Cardiac muscle cell (in vitro differentiated cells and primary cell): ENCODE data around the gene PLCL2. TPM values are rescaled to one million over a fixed set of nuclear protein-coding genes. Genes with fewer than 3 reads are reported as not detected.

Experiments
- DNase-seq, 2 donors: peaks; one replicate each; pipeline versions ENCODE4 v3.0.0 to v3.0.0-alpha.2; 2010 to 2017; ENCODE audit warnings: low read depth in 1 of 2, low spot score in 1 of 2
- H3K27ac ChIP-seq: fragments of 200-600 bp; sonication (generic); 2 replicates; pipeline ENCODE4 v1.5.1; 2016
- H3K27me3 ChIP-seq: fragments of 200-600 bp; sonication (generic); 2 replicates; pipeline ENCODE4 v1.6.0; 2016; ENCODE audit warnings: control low read depth
- H3K36me3 ChIP-seq: fragments of 200-600 bp; sonication (generic); 2 replicates; pipeline ENCODE4 v1.5.1; 2016; ENCODE audit warnings: control low read depth
- H3K4me1 ChIP-seq: fragments of 200-600 bp; sonication (generic); 2 replicates; pipeline ENCODE4 v1.8.1; 2017; ENCODE audit warnings: low read depth, mild to moderate bottlenecking, mixed run types
- H3K4me3 ChIP-seq: fragments of 200-600 bp; sonication (generic); 2 replicates; pipeline ENCODE4 v1.5.1; 2016; ENCODE audit warnings: mild to moderate bottlenecking
- H3K9me3 ChIP-seq: fragments of 200-600 bp; sonication (generic); 2 replicates; pipeline ENCODE4 v1.5.1; 2017; ENCODE audit warnings: low read depth, mild to moderate bottlenecking, control low read depth
- polyA plus RNA-seq: library from polyadenylated mRNA; unstranded; fragments of >200 nt; fragmentation: Nextera tagmentation; extraction: Ambion mirVana; gene quantifications from 2 replicates; pipeline ENCODE4 v1.2.1, GENCODE V29; 2016
- total RNA-seq: library from RNA; depleted of rRNA; stranded (reverse); fragments of >200 nt; gene quantifications from 2 replicates; pipeline ENCODE4 v1.2.3, GENCODE V29; 2016
- TF ChIP-seq, protein P1 (sequence below): IDR thresholded peaks from 2 replicates; pipeline ENCODE4 v1.5.1; 2012; ENCODE audit warnings: low read depth, mild to moderate bottlenecking, low read length

The PLCL2 gene
- total and polyA plus RNA-seq, 2 experiments from 2014 or later, result 17.3 to 49.1 TPM

- TF ChIP-seq, protein P1, sequence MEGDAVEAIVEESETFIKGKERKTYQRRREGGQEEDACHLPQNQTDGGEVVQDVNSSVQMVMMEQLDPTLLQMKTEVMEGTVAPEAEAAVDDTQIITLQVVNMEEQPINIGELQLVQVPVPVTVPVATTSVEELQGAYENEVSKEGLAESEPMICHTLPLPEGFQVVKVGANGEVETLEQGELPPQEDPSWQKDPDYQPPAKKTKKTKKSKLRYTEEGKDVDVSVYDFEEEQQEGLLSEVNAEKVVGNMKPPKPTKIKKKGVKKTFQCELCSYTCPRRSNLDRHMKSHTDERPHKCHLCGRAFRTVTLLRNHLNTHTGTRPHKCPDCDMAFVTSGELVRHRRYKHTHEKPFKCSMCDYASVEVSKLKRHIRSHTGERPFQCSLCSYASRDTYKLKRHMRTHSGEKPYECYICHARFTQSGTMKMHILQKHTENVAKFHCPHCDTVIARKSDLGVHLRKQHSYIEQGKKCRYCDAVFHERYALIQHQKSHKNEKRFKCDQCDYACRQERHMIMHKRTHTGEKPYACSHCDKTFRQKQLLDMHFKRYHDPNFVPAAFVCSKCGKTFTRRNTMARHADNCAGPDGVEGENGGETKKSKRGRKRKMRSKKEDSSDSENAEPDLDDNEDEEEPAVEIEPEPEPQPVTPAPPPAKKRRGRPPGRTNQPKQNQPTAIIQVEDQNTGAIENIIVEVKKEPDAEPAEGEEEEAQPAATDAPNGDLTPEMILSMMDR, result no peak
- peaks cover 7% of the 10 kb centered on the region for H3K4me1 ChIP-seq
- H3K9me3 ChIP-seq, result no peaks in the 10 kb centered on the region
- no peak overlapping the region for H3K4me3 ChIP-seq
- no peaks in the 10 kb centered on the region for H3K36me3 ChIP-seq
- H3K27me3 ChIP-seq, result no peaks in the 10 kb centered on the region
- no peak for DNase-seq
- H3K27ac ChIP-seq, result no peak overlapping the region
Observed at GRCh38 chr3:16923112-16923511, 38.4 kb downstream of the PLCL2 start.

DNA sequence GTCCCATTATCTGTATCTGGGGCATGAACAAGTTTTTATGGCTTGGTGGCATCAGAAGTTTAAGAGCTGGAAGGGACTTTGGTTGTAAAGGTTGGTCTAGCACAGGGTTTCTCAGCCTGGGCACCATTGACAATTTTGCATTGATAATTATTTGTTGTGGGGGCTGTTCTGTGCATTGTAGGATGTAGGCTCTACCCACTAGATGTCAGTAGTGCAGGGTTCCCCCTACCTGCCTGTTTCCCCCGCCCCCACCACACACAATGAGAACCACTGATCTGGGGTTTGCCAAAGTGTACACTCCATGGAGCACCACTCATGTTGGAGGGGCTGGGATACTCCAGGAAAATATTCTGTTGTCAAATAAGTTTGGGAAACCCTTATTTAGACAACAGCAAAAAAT lies 42.7 kb downstream of the PLCL2 start:
- DNase-seq, result no peak
- H3K36me3 ChIP-seq, result no peaks in the 10 kb centered on the region
- TF ChIP-seq, protein P1, result no peak
- H3K27ac ChIP-seq, result no peak overlapping the region
- no peak overlapping the region for H3K4me3 ChIP-seq
- H3K9me3 ChIP-seq, result no peaks in the 10 kb centered on the region
- no peaks in the 10 kb centered on the region for H3K4me1 ChIP-seq
- no peaks in the 10 kb centered on the region for H3K27me3 ChIP-seq

GRCh38 chr3:16928386-16929132 lies 43.8 kb downstream of the PLCL2 start:
- no peak overlapping the region for H3K27ac ChIP-seq
- H3K9me3 ChIP-seq, result no peaks in the 10 kb centered on the region
- no peaks in the 10 kb centered on the region for H3K36me3 ChIP-seq
- H3K4me3 ChIP-seq, result no peak overlapping the region
- no peaks in the 10 kb centered on the region for H3K27me3 ChIP-seq
- DNase-seq, result no peak
- TF ChIP-seq, protein P1, result no peak
- no peaks in the 10 kb centered on the region for H3K4me1 ChIP-seq

DNA sequence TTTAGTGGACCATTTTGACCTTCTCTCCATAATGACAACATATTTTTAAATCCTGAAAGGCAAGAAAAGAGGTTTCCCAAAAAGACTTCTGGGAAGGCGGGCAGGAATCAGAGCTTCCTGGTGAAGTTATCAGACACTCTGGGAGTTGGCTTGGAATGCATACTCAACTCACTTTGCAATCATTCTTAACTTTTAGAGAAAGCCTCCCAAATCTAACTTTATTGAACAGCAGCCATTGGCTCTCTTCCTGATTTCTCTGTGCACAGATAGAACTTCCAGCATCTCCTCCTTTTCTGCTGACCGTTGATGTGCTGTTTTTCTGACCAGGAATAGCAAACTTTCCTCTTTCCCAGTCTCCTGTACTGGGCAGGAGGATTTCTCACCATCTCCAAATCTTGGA lies 44.6 kb downstream of the PLCL2 start:
- no peaks in the 10 kb centered on the region for H3K4me1 ChIP-seq
- no peaks in the 10 kb centered on the region for H3K27me3 ChIP-seq
- TF ChIP-seq, protein P1, result no peak
- DNase-seq, result no peak
- no peaks in the 10 kb centered on the region for H3K9me3 ChIP-seq
- no peak overlapping the region for H3K27ac ChIP-seq
- H3K36me3 ChIP-seq, result no peaks in the 10 kb centered on the region
- H3K4me3 ChIP-seq, result no peak overlapping the region

- Histone ChIP-seq H3K36me3 (no peaks in the 10 kb centered on the region), H3K4me1 (peaks cover 9% of the 10 kb centered on the region), H3K27ac (no peak overlapping the region), H3K27me3 (no peaks in the 10 kb centered on the region), H3K9me3 (no peaks in the 10 kb centered on the region), H3K4me3 (no peak overlapping the region)
- DNase-seq, result no peak
- TF ChIP-seq, protein P1, result no peak
Observed at GRCh38 chr3:16932877-16933276, 48.1 kb downstream of the PLCL2 start.

DNA sequence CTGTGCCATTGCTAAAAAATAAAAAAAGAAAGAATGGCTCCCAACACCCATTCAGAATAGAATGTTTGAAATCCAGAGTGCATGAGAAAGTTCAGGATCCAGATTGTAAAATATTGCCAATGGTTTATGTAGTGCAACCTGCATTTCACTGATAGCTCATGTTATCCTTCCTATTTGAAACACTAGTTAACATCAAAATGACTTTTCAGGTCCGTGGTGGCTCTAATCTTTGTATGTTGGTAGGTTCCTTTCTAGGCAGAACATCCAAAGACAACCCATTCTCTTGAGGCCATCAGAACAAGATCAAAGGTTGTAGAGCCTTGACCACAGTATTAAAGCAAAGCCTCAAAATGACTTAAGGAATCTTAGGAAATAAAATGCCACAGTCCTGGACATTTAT lies 51.0 kb downstream of the PLCL2 start:
- Histone ChIP-seq H3K4me1 (peaks cover 34% of the 10 kb centered on the region), H3K4me3 (no peak overlapping the region), H3K36me3 (no peaks in the 10 kb centered on the region), H3K27me3 (no peaks in the 10 kb centered on the region), H3K9me3 (no peaks in the 10 kb centered on the region), H3K27ac (no peak overlapping the region)
- TF ChIP-seq, protein P1, result no peak
- DNase-seq, result no peak
